Panc1 (cell line): ENCODE results near the gene SLC16A6. TPM values are rescaled to one million over a fixed set of nuclear protein-coding genes. Genes with fewer than 3 reads are reported as not detected.

Source experiments
- ATAC-seq: fragments of 200-7000 bp; cut with Tn5 transposase; 2 replicates; pipeline ENCODE4 v1.9.1; 2020; ENCODE audit warnings: mild to moderate bottlenecking, moderate library complexity
- BruUV-seq: library from RNA; stranded (reverse); fragments of 400-500 nt; replicated peaks from 2 replicates; lab custom pipeline; 2021; lab: Mats Ljungman, UMichigan
- CTCF ChIA-PET: fragments of 300-600 bp; sonication (Branson Sonifier 250); formaldehyde crosslinking; loops from one replicate; lab custom pipeline; 2022; ENCODE audit warnings: antibody characterized with exemption; lab: Charles Lee
- POLR2A ChIA-PET: fragments of 300-600 bp; sonication (Branson Sonifier 250); formaldehyde crosslinking; loops from one replicate; lab custom pipeline; 2022; ENCODE audit warnings: antibody characterized with exemption; lab: Charles Lee
- DNase-seq: peaks from one replicate; pipeline ENCODE4 v3.0.0-alpha.2; 2010; ENCODE audit warnings: low read depth, low spot score
- H3K27ac ChIP-seq: 2 replicates; pipeline ENCODE4 v1.5.1; 2011; ENCODE audit warnings: mild to moderate bottlenecking, low read length, inconsistent platforms
- H3K27me3 ChIP-seq: fragments of 200-500 bp; sonication (Bioruptor generic); 2 replicates; pipeline ENCODE4 v1.6.0; 2014; ENCODE audit warnings: low read length, inconsistent platforms; ENCODE audit not compliant: control insufficient read depth, insufficient read depth
- H3K36me3 ChIP-seq: fragments of 200-500 bp; sonication (Bioruptor generic); 2 replicates; pipeline ENCODE4 v1.5.1; 2014; ENCODE audit warnings: inconsistent platforms, mild to moderate bottlenecking, low read length, moderate library complexity; ENCODE audit not compliant: control insufficient read depth, insufficient read depth
- H3K4me1 ChIP-seq: 2 replicates; pipeline ENCODE4 v1.5.1; 2011; ENCODE audit warnings: inconsistent platforms, mild to moderate bottlenecking, low read length, moderate library complexity; ENCODE audit not compliant: control insufficient read depth, insufficient read depth
- H3K4me3 ChIP-seq, 2 experiments: 2 replicates each; pipeline ENCODE4 v1.5.1; 2011 to 2012; ENCODE audit warnings: low read depth in 2 of 2, low read length in 2 of 2, mild to moderate bottlenecking in 2 of 2, inconsistent platforms in 1 of 2, moderate library complexity in 1 of 2
- H3K9me3 ChIP-seq: fragments of 200-500 bp; sonication (Bioruptor generic); 2 replicates; pipeline ENCODE4 v1.5.1; 2014; ENCODE audit warnings: low read depth, mild to moderate bottlenecking, inconsistent platforms, low read length, moderate library complexity; ENCODE audit not compliant: control insufficient read depth, insufficient read depth
- POLR2AphosphoS5 ChIP-seq: IDR thresholded peaks from 2 replicates; pipeline ENCODE4 v1.6.1; 2012; ENCODE audit warnings: mild to moderate bottlenecking, low read depth, low read length, moderate library complexity
- SIN3A ChIP-seq: IDR thresholded peaks from 2 replicates; pipeline ENCODE4 v1.6.1; 2012; ENCODE audit warnings: low read depth, mild to moderate bottlenecking, low read length, moderate library complexity, borderline replicate concordance; ENCODE audit not compliant: insufficient read depth
- TCF7L2 ChIP-seq: IDR thresholded peaks from 2 replicates; pipeline ENCODE4 v1.6.1; 2011; ENCODE audit warnings: mild to moderate bottlenecking, low read depth, low read length, inconsistent platforms
- in situ Hi-C: cut with HindIII; loops from 2 replicates; pipeline ENCODE4 v1.10.0; 2016; ENCODE audit warnings: low sequenced_read_pairs, low pct_unique_long_range_greater_than_20kb
- intact Hi-C: fragments of 100-400 bp; cut with micrococcal nuclease; formaldehyde crosslinking; loops from one replicate; pipeline ENCODE4 v1.10.0; 2022; ENCODE audit not compliant: unreplicated experiment
- total RNA-seq: library from RNA; stranded (reverse); gene quantifications from one replicate; pipeline ENCODE4 v1.2.1, GENCODE V29; 2021; ENCODE audit not compliant: unreplicated experiment
- TF ChIP-seq, protein P1 (sequence below): fragments of 450-650 bp; IDR thresholded peaks from 2 replicates; pipeline ENCODE4 v1.5.1; 2017; ENCODE audit warnings: mild to moderate bottlenecking
- TF ChIP-seq, protein P2 (sequence below), 2 experiments: IDR thresholded peaks; 2 replicates each; pipeline ENCODE4 v1.6.1; 2011 to 2012; ENCODE audit warnings: low read depth in 2 of 2, control low read depth in 1 of 2, low read length in 1 of 2, mild to moderate bottlenecking in 1 of 2, moderate library complexity in 1 of 2; ENCODE audit not compliant: insufficient read depth in 1 of 2

SLC16A6 gene
- total RNA-seq, 1 experiment from 2014 or later: 0.26 TPM

DNA sequence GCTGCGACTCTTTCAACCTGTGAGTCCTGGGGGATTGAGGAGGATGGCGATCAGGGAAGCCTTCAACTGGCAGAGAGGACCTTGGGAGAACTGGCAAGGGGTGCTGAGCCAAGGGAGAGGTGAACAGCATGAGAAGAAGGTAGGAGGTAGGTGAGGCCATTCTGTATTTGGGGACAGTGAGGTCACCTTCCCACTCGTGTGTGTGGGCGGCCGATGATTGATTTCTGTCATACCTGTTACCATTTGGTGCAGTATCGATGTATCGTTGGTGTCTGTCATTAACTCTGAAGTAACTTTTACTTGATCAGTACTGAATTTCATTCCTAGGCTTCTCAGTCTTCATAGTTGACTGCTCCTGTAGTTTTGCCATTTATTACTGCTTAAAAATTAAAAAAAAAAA, 4.2 kb upstream of the SLC16A6 start:
- peaks cover 4% of the 10 kb centered on the region for H3K27me3 ChIP-seq
- no peak overlapping the region for H3K27ac ChIP-seq
- H3K4me3 ChIP-seq: no peak overlapping the region
- ATAC-seq (no peak), DNase-seq (no peak)
- no TSS peak for BruUV-seq
- CTCF ChIA-PET: no interaction called here
- POLR2A ChIA-PET: no interaction called here
- intact Hi-C loops (no loop called here), in situ Hi-C loops (no loop called here)
- 0 out of 2 replicates have a peak, but pooled peaks cover 1% of the 10 kb centered on the region for H3K4me1 ChIP-seq
- no peaks in the 10 kb centered on the region for H3K9me3 ChIP-seq
- TF ChIP-seq SIN3A (no peak), TCF7L2 (no peak)
- TF ChIP-seq, protein P1, sequence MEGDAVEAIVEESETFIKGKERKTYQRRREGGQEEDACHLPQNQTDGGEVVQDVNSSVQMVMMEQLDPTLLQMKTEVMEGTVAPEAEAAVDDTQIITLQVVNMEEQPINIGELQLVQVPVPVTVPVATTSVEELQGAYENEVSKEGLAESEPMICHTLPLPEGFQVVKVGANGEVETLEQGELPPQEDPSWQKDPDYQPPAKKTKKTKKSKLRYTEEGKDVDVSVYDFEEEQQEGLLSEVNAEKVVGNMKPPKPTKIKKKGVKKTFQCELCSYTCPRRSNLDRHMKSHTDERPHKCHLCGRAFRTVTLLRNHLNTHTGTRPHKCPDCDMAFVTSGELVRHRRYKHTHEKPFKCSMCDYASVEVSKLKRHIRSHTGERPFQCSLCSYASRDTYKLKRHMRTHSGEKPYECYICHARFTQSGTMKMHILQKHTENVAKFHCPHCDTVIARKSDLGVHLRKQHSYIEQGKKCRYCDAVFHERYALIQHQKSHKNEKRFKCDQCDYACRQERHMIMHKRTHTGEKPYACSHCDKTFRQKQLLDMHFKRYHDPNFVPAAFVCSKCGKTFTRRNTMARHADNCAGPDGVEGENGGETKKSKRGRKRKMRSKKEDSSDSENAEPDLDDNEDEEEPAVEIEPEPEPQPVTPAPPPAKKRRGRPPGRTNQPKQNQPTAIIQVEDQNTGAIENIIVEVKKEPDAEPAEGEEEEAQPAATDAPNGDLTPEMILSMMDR: no peak
- no peaks in the 10 kb centered on the region for H3K36me3 ChIP-seq

DNA sequence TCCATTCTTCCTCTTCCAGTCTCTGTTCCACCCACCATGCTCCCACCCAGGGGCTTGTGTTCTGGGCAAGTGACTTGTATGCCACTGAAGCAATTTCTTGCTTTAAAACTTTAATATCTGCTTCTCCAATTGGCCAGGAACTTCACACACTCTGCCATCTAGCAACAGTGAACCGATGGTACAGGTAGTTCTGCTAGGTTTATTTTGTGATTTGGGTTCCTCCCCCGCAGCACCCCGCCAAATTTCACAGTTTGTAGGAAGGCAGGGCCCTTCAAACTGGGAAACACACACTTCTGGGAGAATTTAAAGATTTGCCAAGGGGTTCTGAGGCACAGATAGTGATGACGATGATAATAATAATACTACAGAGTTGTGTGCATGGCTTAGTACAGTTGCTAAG, 3.7 kb upstream of the SLC16A6 start:
- TF ChIP-seq, protein P2, sequence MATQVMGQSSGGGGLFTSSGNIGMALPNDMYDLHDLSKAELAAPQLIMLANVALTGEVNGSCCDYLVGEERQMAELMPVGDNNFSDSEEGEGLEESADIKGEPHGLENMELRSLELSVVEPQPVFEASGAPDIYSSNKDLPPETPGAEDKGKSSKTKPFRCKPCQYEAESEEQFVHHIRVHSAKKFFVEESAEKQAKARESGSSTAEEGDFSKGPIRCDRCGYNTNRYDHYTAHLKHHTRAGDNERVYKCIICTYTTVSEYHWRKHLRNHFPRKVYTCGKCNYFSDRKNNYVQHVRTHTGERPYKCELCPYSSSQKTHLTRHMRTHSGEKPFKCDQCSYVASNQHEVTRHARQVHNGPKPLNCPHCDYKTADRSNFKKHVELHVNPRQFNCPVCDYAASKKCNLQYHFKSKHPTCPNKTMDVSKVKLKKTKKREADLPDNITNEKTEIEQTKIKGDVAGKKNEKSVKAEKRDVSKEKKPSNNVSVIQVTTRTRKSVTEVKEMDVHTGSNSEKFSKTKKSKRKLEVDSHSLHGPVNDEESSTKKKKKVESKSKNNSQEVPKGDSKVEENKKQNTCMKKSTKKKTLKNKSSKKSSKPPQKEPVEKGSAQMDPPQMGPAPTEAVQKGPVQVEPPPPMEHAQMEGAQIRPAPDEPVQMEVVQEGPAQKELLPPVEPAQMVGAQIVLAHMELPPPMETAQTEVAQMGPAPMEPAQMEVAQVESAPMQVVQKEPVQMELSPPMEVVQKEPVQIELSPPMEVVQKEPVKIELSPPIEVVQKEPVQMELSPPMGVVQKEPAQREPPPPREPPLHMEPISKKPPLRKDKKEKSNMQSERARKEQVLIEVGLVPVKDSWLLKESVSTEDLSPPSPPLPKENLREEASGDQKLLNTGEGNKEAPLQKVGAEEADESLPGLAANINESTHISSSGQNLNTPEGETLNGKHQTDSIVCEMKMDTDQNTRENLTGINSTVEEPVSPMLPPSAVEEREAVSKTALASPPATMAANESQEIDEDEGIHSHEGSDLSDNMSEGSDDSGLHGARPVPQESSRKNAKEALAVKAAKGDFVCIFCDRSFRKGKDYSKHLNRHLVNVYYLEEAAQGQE (IDR thresholded peaks at IDR 0.05; ENCODE audit: insufficient read depth in 1 of 2, low read depth in 2 of 2, low read length in 1 of 2): no peak
- TF ChIP-seq TCF7L2: no peak
- TF ChIP-seq, protein P1: no peak
- TF ChIP-seq POLR2AphosphoS5: no peak
- TF ChIP-seq SIN3A: no peak
- intact Hi-C loops: no loop called here
- Histone ChIP-seq H3K4me3 (no peak overlapping the region), H3K27me3 (peaks cover 4% of the 10 kb centered on the region), H3K27ac (no peak overlapping the region), H3K4me1 (0 out of 2 replicates have a peak, but pooled peaks cover 2% of the 10 kb centered on the region), H3K9me3 (no peaks in the 10 kb centered on the region), H3K36me3 (no peaks in the 10 kb centered on the region)
- ChIA-PET POLR2A (no interaction called here), CTCF (no interaction called here)
- DNase-seq (no peak), ATAC-seq (no peak)
- BruUV-seq: no TSS peak
- in situ Hi-C loops: no loop called here
